Breast epithelium (tissue), 3 donors: ENCODE results near the gene NOTCH3.

Experiments
- CTCF ChIP-seq, 3 donors: fragments of 450-650 bp; IDR thresholded peaks; one replicate each; pipeline ENCODE4 v1.5.1; 2016 to 2017; ENCODE audit warnings: antibody characterized with exemption in 3 of 3, mild to moderate bottlenecking in 3 of 3, moderate library complexity in 3 of 3
- POLR2AphosphoS5 ChIP-seq, 3 donors: sonication (generic); formaldehyde crosslinking; IDR thresholded peaks; one replicate each; pipeline ENCODE4 v1.6.1; 2017; ENCODE audit warnings: antibody characterized with exemption in 3 of 3

GRCh38 chr19:15181394-15181793 is 19.4 kb downstream of the NOTCH3 start:
- TF ChIP-seq CTCF (IDR thresholded peaks at IDR 0.05) (no peak), POLR2AphosphoS5 (IDR thresholded peaks at IDR 0.05) (no peak)
